HepG2 (cell line): Measurements from ENCODE around the gene TMEM97. TPM values are rescaled to one million over a fixed set of nuclear protein-coding genes. Genes with fewer than 3 reads are reported as not detected.

Experiments
- MIER2 ChIP-seq: IDR thresholded peaks from 2 replicates; pipeline ENCODE4 v1.6.1; 2016; ENCODE audit warnings: missing biosample characterization, missing genetic modification reagents
- YY1 ChIP-seq: IDR thresholded peaks from 2 replicates; pipeline ENCODE4 v1.6.1; 2011; ENCODE audit warnings: low read length, low read depth, moderate library complexity, mild to moderate bottlenecking; ENCODE audit not compliant: insufficient read depth, insufficient replicate concordance
- ZBTB4 ChIP-seq: sonication (generic); formaldehyde crosslinking; IDR thresholded peaks from 2 replicates; pipeline ENCODE4 v1.4.0; 2020; ENCODE audit warnings: missing genetic modification reagents, mild to moderate bottlenecking, borderline replicate concordance
- ZNF230 ChIP-seq: sonication (generic); formaldehyde crosslinking; IDR thresholded peaks from 2 replicates; pipeline ENCODE4 v1.4.0; 2020; ENCODE audit warnings: mild to moderate bottlenecking, missing genetic modification reagents
- ZNF3 ChIP-seq: IDR thresholded peaks from 2 replicates; pipeline ENCODE4 v1.7.0; 2017; ENCODE audit warnings: inconsistent platforms
- ZNF343 ChIP-seq: sonication (generic); formaldehyde crosslinking; IDR thresholded peaks from 2 replicates; pipeline ENCODE4 v1.4.0; 2020; ENCODE audit warnings: mild to moderate bottlenecking, missing genetic modification reagents
- ZNF530 ChIP-seq: sonication (generic); formaldehyde crosslinking; IDR thresholded peaks from 2 replicates; pipeline ENCODE4 v1.5.0; 2020; ENCODE audit warnings: low read depth, mild to moderate bottlenecking, missing genetic modification reagents
- ZNF776 ChIP-seq: sonication (generic); formaldehyde crosslinking; IDR thresholded peaks from 2 replicates; pipeline ENCODE4 v1.4.0; 2020; ENCODE audit warnings: mild to moderate bottlenecking, missing genetic modification reagents
- ZSCAN29 ChIP-seq: sonication (generic); formaldehyde crosslinking; conservative IDR thresholded peaks from 2 replicates; pipeline ENCODE4 v1.4.0; 2020; ENCODE audit warnings: mild to moderate bottlenecking, missing genetic modification reagents
- polyA plus RNA-seq, 8 experiments: library from polyadenylated mRNA; depleted of rRNA in 3 of 8; stranded (reverse) in 7 of 8; unstranded in 1 of 8; fragments of >200 nt; fragmentation: Illumina TruSeq in 4 of 8; extraction: Trizol in 4 of 8; gene quantifications; 2 replicates each; pipeline versions ENCODE4 v1.2.1 to v1.2.3, GENCODE V29; 2011 to 2016; ENCODE audit warnings: low read depth in 4 of 8, missing spikeins in 1 of 8, mixed read lengths in 1 of 8; ENCODE audit not compliant: insufficient read depth in 1 of 8
- total RNA-seq, 5 experiments: library from RNA; depleted of rRNA; stranded (reverse); fragments of >200 nt; fragmentation: Illumina TruSeq; extraction: Trizol; gene quantifications; 2 replicates each; pipeline ENCODE4 v1.2.3, GENCODE V29; 2016; ENCODE audit warnings: low read depth in 1 of 5
- TF ChIP-seq, protein P1 (sequence below): sonication (generic); formaldehyde crosslinking; IDR thresholded peaks from 2 replicates; pipeline ENCODE4 v1.4.0; 2020; ENCODE audit warnings: mild to moderate bottlenecking, missing genetic modification reagents
- TF ChIP-seq, protein P2 (sequence below): sonication (generic); formaldehyde crosslinking; IDR thresholded peaks from 2 replicates; pipeline ENCODE4 v1.5.1; 2020; ENCODE audit warnings: mild to moderate bottlenecking, missing genetic modification reagents, moderate library complexity
- TF ChIP-seq, protein P3 (sequence below): sonication (generic); formaldehyde crosslinking; IDR thresholded peaks from 2 replicates; pipeline ENCODE4 v1.8.0; 2022; ENCODE audit warnings: mild to moderate bottlenecking, missing genetic modification reagents, moderate library complexity
- TF ChIP-seq, protein P4 (sequence below): sonication (generic); formaldehyde crosslinking; IDR thresholded peaks from 2 replicates; pipeline ENCODE4 v1.4.0; 2020; ENCODE audit warnings: low read depth, mild to moderate bottlenecking, missing genetic modification reagents

The TMEM97 gene
- total and polyA plus RNA-seq, 2 of the 13 experiments (the other 11 are each of a cell fraction or from before 2014, with no cell fraction given), result 69.6 to 137 TPM

DNA sequence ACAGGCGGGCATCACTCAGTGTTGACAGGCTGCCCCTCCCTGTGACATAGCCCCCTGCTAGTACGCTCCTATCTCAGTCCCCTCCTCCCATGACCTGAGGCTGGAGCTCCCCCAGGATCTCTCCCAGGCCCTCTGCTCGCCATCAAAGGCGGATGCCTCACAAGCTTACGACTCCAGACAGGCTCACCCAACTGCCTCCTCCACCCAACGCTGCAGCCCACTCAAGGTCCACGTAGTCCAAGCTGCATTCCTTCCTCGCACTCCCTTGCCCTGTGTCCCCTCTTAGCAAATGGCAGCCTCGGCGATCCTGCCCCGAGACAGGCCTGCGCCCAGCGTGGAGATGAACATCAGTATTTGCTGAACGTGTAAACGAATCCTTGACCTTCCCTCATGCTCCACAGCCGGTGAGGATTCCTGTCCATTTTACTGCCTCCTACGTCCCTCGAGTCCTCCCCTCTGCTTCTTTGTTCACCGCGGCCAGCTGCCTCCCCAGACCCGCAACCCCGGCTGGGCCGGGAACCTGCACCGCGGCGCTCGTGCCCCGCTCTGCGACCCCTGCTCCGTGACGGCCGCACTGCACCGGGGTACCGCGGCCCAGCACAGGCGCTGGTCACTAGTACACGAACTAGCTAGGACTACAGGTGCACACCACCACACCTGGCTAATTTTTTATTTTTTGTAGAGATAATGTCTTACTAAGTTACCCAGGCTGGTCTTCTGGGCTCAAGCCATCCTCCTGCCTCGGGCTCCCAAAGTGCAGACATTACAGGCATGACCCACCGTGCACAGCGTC is 838 bp upstream of the TMEM97 start (continued):
- TF ChIP-seq, protein P1, sequence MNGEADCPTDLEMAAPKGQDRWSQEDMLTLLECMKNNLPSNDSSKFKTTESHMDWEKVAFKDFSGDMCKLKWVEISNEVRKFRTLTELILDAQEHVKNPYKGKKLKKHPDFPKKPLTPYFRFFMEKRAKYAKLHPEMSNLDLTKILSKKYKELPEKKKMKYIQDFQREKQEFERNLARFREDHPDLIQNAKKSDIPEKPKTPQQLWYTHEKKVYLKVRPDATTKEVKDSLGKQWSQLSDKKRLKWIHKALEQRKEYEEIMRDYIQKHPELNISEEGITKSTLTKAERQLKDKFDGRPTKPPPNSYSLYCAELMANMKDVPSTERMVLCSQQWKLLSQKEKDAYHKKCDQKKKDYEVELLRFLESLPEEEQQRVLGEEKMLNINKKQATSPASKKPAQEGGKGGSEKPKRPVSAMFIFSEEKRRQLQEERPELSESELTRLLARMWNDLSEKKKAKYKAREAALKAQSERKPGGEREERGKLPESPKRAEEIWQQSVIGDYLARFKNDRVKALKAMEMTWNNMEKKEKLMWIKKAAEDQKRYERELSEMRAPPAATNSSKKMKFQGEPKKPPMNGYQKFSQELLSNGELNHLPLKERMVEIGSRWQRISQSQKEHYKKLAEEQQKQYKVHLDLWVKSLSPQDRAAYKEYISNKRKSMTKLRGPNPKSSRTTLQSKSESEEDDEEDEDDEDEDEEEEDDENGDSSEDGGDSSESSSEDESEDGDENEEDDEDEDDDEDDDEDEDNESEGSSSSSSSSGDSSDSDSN (CRISPR knock-in tag), result peak; percentile 65
- TF ChIP-seq, protein P2, sequence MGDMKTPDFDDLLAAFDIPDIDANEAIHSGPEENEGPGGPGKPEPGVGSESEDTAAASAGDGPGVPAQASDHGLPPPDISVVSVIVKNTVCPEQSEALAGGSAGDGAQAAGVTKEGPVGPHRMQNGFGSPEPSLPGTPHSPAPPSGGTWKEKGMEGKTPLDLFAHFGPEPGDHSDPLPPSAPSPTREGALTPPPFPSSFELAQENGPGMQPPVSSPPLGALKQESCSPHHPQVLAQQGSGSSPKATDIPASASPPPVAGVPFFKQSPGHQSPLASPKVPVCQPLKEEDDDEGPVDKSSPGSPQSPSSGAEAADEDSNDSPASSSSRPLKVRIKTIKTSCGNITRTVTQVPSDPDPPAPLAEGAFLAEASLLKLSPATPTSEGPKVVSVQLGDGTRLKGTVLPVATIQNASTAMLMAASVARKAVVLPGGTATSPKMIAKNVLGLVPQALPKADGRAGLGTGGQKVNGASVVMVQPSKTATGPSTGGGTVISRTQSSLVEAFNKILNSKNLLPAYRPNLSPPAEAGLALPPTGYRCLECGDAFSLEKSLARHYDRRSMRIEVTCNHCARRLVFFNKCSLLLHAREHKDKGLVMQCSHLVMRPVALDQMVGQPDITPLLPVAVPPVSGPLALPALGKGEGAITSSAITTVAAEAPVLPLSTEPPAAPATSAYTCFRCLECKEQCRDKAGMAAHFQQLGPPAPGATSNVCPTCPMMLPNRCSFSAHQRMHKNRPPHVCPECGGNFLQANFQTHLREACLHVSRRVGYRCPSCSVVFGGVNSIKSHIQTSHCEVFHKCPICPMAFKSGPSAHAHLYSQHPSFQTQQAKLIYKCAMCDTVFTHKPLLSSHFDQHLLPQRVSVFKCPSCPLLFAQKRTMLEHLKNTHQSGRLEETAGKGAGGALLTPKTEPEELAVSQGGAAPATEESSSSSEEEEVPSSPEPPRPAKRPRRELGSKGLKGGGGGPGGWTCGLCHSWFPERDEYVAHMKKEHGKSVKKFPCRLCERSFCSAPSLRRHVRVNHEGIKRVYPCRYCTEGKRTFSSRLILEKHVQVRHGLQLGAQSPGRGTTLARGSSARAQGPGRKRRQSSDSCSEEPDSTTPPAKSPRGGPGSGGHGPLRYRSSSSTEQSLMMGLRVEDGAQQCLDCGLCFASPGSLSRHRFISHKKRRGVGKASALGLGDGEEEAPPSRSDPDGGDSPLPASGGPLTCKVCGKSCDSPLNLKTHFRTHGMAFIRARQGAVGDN (CRISPR knock-in tag), result peak; percentile 65; the same call in 1 of the 2 replicates
- no peak for TF ChIP-seq ZBTB4 (CRISPR knock-in tag)
- TF ChIP-seq, protein P3, sequence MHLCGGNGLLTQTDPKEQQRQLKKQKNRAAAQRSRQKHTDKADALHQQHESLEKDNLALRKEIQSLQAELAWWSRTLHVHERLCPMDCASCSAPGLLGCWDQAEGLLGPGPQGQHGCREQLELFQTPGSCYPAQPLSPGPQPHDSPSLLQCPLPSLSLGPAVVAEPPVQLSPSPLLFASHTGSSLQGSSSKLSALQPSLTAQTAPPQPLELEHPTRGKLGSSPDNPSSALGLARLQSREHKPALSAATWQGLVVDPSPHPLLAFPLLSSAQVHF (CRISPR knock-in tag), result 0 out of 2 replicates have a peak, but pooled peaks have one; percentile 11
- 0 out of 2 replicates have a peak, but pooled peaks have one; percentile 11 for TF ChIP-seq ZNF776 (CRISPR knock-in tag)
- 0 out of 2 replicates have a peak, but pooled peaks have one; percentile 48 for TF ChIP-seq ZNF3 (CRISPR knock-in tag)
- TF ChIP-seq MIER2, result 0 out of 2 replicates have a peak, but pooled peaks have one; percentile 9
- peak; percentile 15; the same call in 1 of the 2 replicates for TF ChIP-seq ZNF230
- TF ChIP-seq ZNF343, result peak; percentile 9; the same call in 1 of the 2 replicates
- TF ChIP-seq, protein P4, sequence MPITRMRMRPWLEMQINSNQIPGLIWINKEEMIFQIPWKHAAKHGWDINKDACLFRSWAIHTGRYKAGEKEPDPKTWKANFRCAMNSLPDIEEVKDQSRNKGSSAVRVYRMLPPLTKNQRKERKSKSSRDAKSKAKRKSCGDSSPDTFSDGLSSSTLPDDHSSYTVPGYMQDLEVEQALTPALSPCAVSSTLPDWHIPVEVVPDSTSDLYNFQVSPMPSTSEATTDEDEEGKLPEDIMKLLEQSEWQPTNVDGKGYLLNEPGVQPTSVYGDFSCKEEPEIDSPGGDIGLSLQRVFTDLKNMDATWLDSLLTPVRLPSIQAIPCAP (CRISPR knock-in tag), result no peak
- 0 out of 2 replicates have a peak, but pooled peaks have one; percentile 46 for TF ChIP-seq ZSCAN29 (CRISPR knock-in tag)
- TF ChIP-seq YY1, result peak; percentile 46
- 0 out of 2 replicates have a peak, but pooled peaks have one; percentile 40 for TF ChIP-seq ZNF530 (CRISPR knock-in tag)
